GM12865 (cell line): ENCODE results near the gene SBK3.

Experiments
- DNase-seq: peaks from one replicate; pipeline ENCODE4 v3.0.0; 2010; ENCODE audit warnings: low read depth
- H3K4me3 ChIP-seq: 2 replicates; pipeline ENCODE4 v1.5.1; 2011; ENCODE audit warnings: mild to moderate bottlenecking, low read depth, low read length, control low read depth
- CTCF ChIP-seq: IDR thresholded peaks from 2 replicates; pipeline ENCODE4 v1.5.1; 2011; ENCODE audit warnings: low read length, control low read depth, low read depth, inconsistent platforms; ENCODE audit not compliant: insufficient read depth; ENCODE audit errors: missing control alignments

SBK3 gene

GRCh38 chr19:55545443-55545842 lies at the start of gene SBK3:
Gene SBK3 (minus strand): TSS chr19:55545543. CDS start chr19:55545543, 0 bp downstream.
- no peak within 1 kb of the TSS for H3K4me3 ChIP-seq
- DNase-seq = no peak
- TF ChIP-seq CTCF = no peak

GRCh38 chr19:55593096-55593772 lies 47.9 kb upstream of the SBK3 start:
- DNase-seq = no peak
- H3K4me3 ChIP-seq = no peak overlapping the region
- no peak for TF ChIP-seq CTCF

DNA sequence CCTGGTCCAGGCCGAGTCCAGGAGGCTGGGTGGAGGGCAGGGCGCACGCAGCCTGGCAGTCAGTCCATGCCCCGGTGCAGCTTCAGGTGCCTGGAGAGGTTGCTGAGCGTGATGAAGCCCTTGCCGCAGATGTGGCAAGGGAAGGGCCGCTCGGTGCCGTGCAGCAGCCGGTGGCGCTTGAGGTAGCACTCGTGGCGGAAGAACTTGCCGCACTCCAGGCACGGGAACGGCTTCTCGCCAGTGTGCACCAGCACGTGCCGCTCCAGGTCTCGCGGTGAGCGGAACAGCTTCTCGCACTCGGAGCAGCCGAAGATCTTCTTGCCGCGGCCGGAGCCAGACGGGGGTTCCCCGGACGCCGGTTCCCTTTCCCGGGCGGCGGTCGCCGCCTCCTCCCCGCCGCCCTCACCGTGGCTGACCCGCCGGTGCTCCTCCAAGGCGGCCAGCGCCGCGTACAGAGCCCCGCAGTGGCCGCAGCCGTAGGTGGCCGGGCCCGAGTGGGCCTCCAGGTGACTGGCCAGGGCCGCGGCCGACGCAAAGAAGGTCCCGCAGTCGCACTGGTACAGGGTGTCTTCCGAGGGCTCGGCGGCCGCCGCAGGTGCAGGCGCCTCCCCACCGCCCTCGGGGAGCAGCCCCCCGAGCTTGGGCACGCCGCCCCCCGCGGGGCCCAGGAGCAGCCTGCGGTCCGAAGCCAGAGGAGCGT lies 47.2 kb upstream of the SBK3 start:
- H3K4me3 ChIP-seq = no peak overlapping the region

GRCh38 chr19:55591555-55591954 lies 46.2 kb upstream of the SBK3 start:
- no peak for TF ChIP-seq CTCF
- H3K4me3 ChIP-seq = no peak overlapping the region
- DNase-seq = no peak

More for the DNA sequence above, 47.2 kb upstream of the SBK3 start:
- DNase-seq = no peak
- no peak for TF ChIP-seq CTCF

DNA sequence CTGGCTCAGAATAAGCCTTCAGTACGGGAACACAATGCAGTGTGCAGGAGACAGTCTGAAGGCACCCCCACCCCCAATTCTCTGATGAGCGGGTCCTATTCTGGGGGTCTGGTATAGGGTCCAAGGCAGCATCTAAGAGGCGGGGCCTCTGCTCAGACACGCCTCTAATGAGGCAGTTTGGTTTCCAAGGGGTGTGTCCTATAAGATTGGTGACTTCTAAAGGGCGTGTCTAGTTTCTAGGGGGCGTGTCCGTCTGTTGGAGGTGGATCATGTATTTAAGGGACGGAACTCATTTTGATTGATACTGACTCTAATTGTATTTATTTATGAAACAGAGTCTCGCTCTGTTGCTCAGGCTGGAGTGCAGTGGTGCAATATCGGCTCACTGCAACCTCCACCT lies 45.3 kb upstream of the SBK3 start:
- no peak for DNase-seq
- no peak overlapping the region for H3K4me3 ChIP-seq
- TF ChIP-seq CTCF = no peak

GRCh38 chr19:55590109-55590508 lies 44.8 kb upstream of the SBK3 start:
- no peak for DNase-seq
- no peak for TF ChIP-seq CTCF

More at GRCh38 chr19:55590109-55590508, 44.8 kb upstream of the SBK3 start:
- H3K4me3 ChIP-seq = no peak overlapping the region
